Activated CD8-positive, alpha-beta T cell treated with anti-CD3 and anti-CD28 coated beads for 36 hours (primary cell): Measurements from ENCODE around the gene LYZ. TPM values are rescaled to one million over a fixed set of nuclear protein-coding genes. Genes with fewer than 3 reads are reported as not detected.

ENCODE experiments used
- ATAC-seq: fragments of 200-7000 bp; cut with Tn5 transposase; one replicate; pipeline ENCODE4 v1.10.0; 2021; ENCODE audit warnings: mild to moderate bottlenecking, moderate library complexity
- CTCF ChIA-PET: fragments of 350-600 bp; sonication (Branson Sonifier 250); formaldehyde crosslinking; loops from one replicate; lab custom pipeline; 2021; ENCODE audit warnings: antibody characterized with exemption; lab: Charles Lee
- POLR2A ChIA-PET: fragments of 350-600 bp; sonication (Branson Sonifier 250); formaldehyde crosslinking; loops from one replicate; lab custom pipeline; 2021; ENCODE audit warnings: antibody characterized with exemption; lab: Charles Lee
- DNase-seq: peaks from one replicate; pipeline ENCODE4 v3.0.0-alpha.2; 2020
- H3K27ac Mint-ChIP-seq: one replicate; pipeline ENCODE4 v1.8.0; 2021; ENCODE audit warnings: mild to moderate bottlenecking, mixed read lengths
- H3K27me3 Mint-ChIP-seq: one replicate; pipeline ENCODE4 v1.8.0; 2021; ENCODE audit warnings: mixed read lengths
- H3K36me3 Mint-ChIP-seq: one replicate; pipeline ENCODE4 v1.8.0; 2021; ENCODE audit warnings: low read depth, mixed read lengths
- H3K4me1 Mint-ChIP-seq: one replicate; pipeline ENCODE4 v1.8.0; 2021; ENCODE audit warnings: low read depth, mixed read lengths
- H3K4me3 Mint-ChIP-seq: one replicate; pipeline ENCODE4 v1.8.0; 2021; ENCODE audit warnings: mild to moderate bottlenecking, moderate library complexity, mixed read lengths
- H3K9me3 Mint-ChIP-seq: one replicate; pipeline ENCODE4 v1.8.0; 2021; ENCODE audit warnings: mixed read lengths
- CTCF ChIP-seq: fragments of 200-600 bp; IDR thresholded peaks from one replicate; pipeline ENCODE4 v1.8.0; 2022; ENCODE audit warnings: antibody characterized with exemption, mild to moderate bottlenecking
- intact Hi-C: fragments of 100-400 bp; cut with micrococcal nuclease; formaldehyde crosslinking; loops from one replicate; pipeline ENCODE4 v1.10.0; 2022
- total RNA-seq, 2 experiments: library from RNA; stranded (reverse); gene quantifications; one replicate each; pipeline ENCODE4 v1.2.3, GENCODE V29; 2021

LYZ gene
- total RNA-seq, 2 experiments from 2014 or later = not detected

GRCh38 chr12:69318225-69318624 is 30.0 kb upstream of the LYZ start:
- CTCF ChIA-PET = interaction anchor here (1.4 kb wide), 1 partner anchor 14 kb away, joined by 3 read pairs; no protein-coding TSS in a partner anchor
- H3K27ac Mint-ChIP-seq = no peak overlapping the region
- H3K36me3 Mint-ChIP-seq = no peaks in the 10 kb centered on the region
- no peak for ATAC-seq
- no peak overlapping the region for H3K4me3 Mint-ChIP-seq
- TF ChIP-seq CTCF = no peak
- peaks cover 1% of the 10 kb centered on the region for H3K27me3 Mint-ChIP-seq
- no peaks in the 10 kb centered on the region for H3K4me1 Mint-ChIP-seq
- no peak for DNase-seq
- H3K9me3 Mint-ChIP-seq = peaks cover 9% of the 10 kb centered on the region
- POLR2A ChIA-PET = no interaction called here
- intact Hi-C loops = no loop called here

- Mint-ChIP-seq H3K9me3 (peaks cover 8% of the 10 kb centered on the region), H3K27ac (no peak overlapping the region), H3K4me3 (no peak overlapping the region), H3K27me3 (peaks cover 1% of the 10 kb centered on the region), H3K36me3 (no peaks in the 10 kb centered on the region), H3K4me1 (peaks cover 8% of the 10 kb centered on the region)
- POLR2A ChIA-PET = no interaction called here
- TF ChIP-seq CTCF = no peak
- intact Hi-C loops = no loop called here
- ATAC-seq (no peak), DNase-seq (no peak)
- CTCF ChIA-PET = interaction anchor here (0.6 to 1.4 kb wide), 2 partner anchors 35 to 184 kb away, joined by 3 to 4 read pairs; no protein-coding TSS in a partner anchor
Observed at GRCh38 chr12:69321351-69321750, 26.8 kb upstream of the LYZ start.

GRCh38 chr12:69324797-69325466 is 23.2 kb upstream of the LYZ start:
- H3K27me3 Mint-ChIP-seq = peaks cover 1% of the 10 kb centered on the region
- DNase-seq = no peak
- no peak for TF ChIP-seq CTCF
- CTCF ChIA-PET = interaction anchor here (1.8 kb wide), 1 partner anchor 34 kb away, joined by 6 read pairs; no protein-coding TSS in a partner anchor
- intact Hi-C loops = no loop called here
- peaks cover 21% of the 10 kb centered on the region for H3K4me1 Mint-ChIP-seq
- ATAC-seq = peak; percentile 35
- POLR2A ChIA-PET = interaction anchor here (0.5 kb wide), 1 partner anchor 32 kb away, joined by 3 read pairs; no protein-coding TSS in a partner anchor
- no peaks in the 10 kb centered on the region for H3K36me3 Mint-ChIP-seq
- H3K27ac Mint-ChIP-seq = no peak overlapping the region
- H3K4me3 Mint-ChIP-seq = no peak overlapping the region
- no peaks in the 10 kb centered on the region for H3K9me3 Mint-ChIP-seq

- no peak overlapping the region for H3K4me3 Mint-ChIP-seq
- DNase-seq = no peak
- H3K4me1 Mint-ChIP-seq = peaks cover 36% of the 10 kb centered on the region
- no peaks in the 10 kb centered on the region for H3K9me3 Mint-ChIP-seq
- no peaks in the 10 kb centered on the region for H3K36me3 Mint-ChIP-seq
- ChIA-PET CTCF (no interaction called here), POLR2A (no interaction called here)
- no peaks in the 10 kb centered on the region for H3K27me3 Mint-ChIP-seq
- ATAC-seq = no peak
- TF ChIP-seq CTCF = no peak
- intact Hi-C loops = no loop called here
- peak overlapping the region; percentile 87 for H3K27ac Mint-ChIP-seq
Observed at GRCh38 chr12:69328426-69328825, 19.8 kb upstream of the LYZ start.
